ENCODE measurements around the gene TBC1D10A.

DNA sequence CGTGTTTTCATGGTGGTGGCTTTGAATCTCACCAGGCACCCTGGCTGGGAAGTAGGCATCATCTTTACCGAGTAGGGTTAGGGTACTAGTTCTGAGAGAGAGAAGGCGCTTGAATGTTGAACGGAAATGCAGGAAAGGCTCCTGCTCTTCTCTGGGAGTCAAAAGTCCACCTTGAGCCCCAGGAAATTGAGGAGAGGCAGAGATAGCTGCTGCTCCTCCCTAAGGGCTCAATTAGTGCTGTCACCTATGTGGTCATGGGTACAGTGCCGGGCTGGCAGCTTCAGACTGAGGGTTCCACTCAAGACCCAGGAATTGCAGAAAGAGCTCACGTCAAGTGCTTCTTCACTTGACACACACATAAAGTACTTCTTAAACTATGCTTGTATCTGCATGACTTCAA is 31.8 kb upstream of the TBC1D10A start:
- no peak for TF ChIP-seq EP300 (IDR thresholded peaks at IDR 0.05; ENCODE audit: low read depth)
- TF ChIP-seq, protein P1, sequence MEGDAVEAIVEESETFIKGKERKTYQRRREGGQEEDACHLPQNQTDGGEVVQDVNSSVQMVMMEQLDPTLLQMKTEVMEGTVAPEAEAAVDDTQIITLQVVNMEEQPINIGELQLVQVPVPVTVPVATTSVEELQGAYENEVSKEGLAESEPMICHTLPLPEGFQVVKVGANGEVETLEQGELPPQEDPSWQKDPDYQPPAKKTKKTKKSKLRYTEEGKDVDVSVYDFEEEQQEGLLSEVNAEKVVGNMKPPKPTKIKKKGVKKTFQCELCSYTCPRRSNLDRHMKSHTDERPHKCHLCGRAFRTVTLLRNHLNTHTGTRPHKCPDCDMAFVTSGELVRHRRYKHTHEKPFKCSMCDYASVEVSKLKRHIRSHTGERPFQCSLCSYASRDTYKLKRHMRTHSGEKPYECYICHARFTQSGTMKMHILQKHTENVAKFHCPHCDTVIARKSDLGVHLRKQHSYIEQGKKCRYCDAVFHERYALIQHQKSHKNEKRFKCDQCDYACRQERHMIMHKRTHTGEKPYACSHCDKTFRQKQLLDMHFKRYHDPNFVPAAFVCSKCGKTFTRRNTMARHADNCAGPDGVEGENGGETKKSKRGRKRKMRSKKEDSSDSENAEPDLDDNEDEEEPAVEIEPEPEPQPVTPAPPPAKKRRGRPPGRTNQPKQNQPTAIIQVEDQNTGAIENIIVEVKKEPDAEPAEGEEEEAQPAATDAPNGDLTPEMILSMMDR (IDR thresholded peaks at IDR 0.05), result no peak
- no peak for TF ChIP-seq POLR2A (IDR thresholded peaks at IDR 0.05)
